Vagina (tissue), 2 donors: ENCODE measurements around the gene PNKD.

ENCODE experiments used
- CTCF ChIP-seq, 3 experiments: fragments of 450-650 bp in 2 of 3; fragments of 200-600 bp in 1 of 3; sonication (generic) in 1 of 3; IDR thresholded peaks; one replicate each; pipeline ENCODE4 v1.5.1; 2017 to 2019; ENCODE audit warnings: antibody characterized with exemption in 3 of 3, mild to moderate bottlenecking in 2 of 3, moderate library complexity in 2 of 3
- POLR2A ChIP-seq, 2 donors: fragments of 450-650 bp; IDR thresholded peaks; one replicate each; pipeline ENCODE4 v1.6.1; 2017; ENCODE audit warnings: antibody characterized with exemption in 2 of 2, mild to moderate bottlenecking in 2 of 2, moderate library complexity in 2 of 2
- POLR2AphosphoS5 ChIP-seq, 2 donors: sonication (generic); formaldehyde crosslinking; IDR thresholded peaks; one replicate each; pipeline ENCODE4 v1.9.0; 2017; ENCODE audit warnings: antibody characterized with exemption in 2 of 2, mild to moderate bottlenecking in 2 of 2, low read depth in 1 of 2; ENCODE audit not compliant: insufficient read depth in 1 of 2

- no peak for TF ChIP-seq CTCF (IDR thresholded peaks at IDR 0.05)
- TF ChIP-seq POLR2AphosphoS5 (IDR thresholded peaks at IDR 0.05; ENCODE audit: insufficient read depth in 1 of 2, low read depth in 1 of 2): no peak
- no peak for TF ChIP-seq POLR2A (IDR thresholded peaks at IDR 0.05)
Measured at GRCh38 chr2:218306184-218306920, 36.0 kb downstream of the PNKD start.
